Pons (tissue), 1 donor: Measurements from ENCODE around the gene FAM72D.
"Not testable (repeated sequence)": the region's sequence is repeated elsewhere in the genome, so short reads cannot be mapped to it uniquely, and the experiment has no call there.

Experiments used
- DNase-seq: peaks from one replicate; pipeline ENCODE4 v3.0.0-alpha.2; 2016; ENCODE audit warnings: low spot score

The FAM72D gene

DNA sequence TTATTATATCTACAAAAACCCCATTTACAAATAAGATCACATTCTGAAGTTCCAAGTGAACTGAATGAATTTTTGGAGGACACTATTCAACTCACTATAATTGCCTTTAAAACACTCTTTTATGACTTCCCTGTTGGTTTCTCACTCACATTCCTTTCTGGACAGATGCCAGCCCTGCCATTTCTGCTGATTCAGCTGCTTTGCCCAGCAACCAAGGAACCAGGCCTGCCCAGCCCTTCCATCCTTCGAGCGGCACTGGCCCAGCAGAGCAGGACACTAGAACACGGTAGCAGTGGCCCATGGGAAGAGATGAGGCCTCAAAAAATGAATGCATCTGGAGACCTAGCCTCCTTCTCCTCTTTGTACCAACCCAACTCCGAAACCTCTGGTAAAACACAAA is 50.5 kb downstream of the FAM72D start:
- not testable (repeated sequence) for DNase-seq

DNA sequence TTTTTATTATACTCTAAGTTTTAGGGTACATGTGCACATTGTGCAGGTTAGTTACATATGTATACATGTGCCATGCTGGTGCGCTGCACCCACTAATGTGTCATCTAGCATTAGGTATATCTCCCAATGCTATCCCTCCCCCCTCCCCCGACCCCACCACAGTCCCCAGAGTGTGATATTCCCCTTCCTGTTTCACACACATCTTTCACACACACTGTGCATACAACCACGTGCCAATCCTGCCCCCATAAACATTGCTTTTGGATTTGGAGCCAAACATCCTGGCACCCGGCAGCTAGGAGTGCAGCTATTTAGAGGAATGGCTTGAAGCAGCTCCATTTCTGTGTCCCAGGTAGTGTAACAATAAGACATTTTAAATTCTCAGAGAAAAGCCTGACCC is 51.4 kb downstream of the FAM72D start:
- not testable (repeated sequence) for DNase-seq

DNA sequence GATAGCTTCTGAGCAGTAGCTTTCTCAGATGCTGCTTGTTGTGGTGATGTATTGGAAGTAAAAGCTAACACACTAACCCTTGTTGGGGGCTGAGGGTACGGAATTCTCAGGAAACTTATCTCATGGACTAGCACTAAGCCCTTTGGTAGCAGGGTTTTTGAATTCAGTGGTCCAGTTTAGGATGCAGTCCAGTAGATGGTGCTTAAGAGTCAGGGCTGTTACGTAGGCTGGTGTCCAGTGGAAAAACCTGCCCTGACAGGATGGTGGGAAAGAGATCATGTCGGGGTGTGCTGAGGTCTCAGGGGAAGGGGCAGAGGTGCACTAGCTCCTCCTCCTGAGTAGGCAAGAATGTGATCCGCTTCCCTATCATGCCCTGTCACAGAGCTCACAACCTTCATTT is 59.6 kb downstream of the FAM72D start:
- DNase-seq: not testable (repeated sequence)

DNA sequence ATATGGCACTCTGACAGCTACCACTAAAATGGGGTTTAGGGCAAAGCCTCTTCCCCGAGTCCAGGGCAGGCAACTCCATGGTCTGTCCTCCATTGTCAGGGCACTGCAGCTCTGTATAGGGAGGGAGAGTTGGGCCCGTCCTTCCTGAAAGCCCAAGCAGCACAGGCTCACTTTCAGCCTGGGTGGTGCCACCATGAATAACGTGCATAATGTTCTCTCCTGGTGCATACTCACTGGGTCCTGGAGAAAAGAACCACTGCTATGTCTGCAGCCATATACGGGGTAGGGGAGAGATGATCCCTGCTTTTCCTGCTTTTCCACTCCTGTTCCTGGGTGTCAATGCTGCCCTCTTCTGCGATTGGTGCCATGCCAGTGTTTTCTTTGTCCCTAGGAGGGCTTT is 60.1 kb downstream of the FAM72D start:
- not testable (repeated sequence) for DNase-seq

DNA sequence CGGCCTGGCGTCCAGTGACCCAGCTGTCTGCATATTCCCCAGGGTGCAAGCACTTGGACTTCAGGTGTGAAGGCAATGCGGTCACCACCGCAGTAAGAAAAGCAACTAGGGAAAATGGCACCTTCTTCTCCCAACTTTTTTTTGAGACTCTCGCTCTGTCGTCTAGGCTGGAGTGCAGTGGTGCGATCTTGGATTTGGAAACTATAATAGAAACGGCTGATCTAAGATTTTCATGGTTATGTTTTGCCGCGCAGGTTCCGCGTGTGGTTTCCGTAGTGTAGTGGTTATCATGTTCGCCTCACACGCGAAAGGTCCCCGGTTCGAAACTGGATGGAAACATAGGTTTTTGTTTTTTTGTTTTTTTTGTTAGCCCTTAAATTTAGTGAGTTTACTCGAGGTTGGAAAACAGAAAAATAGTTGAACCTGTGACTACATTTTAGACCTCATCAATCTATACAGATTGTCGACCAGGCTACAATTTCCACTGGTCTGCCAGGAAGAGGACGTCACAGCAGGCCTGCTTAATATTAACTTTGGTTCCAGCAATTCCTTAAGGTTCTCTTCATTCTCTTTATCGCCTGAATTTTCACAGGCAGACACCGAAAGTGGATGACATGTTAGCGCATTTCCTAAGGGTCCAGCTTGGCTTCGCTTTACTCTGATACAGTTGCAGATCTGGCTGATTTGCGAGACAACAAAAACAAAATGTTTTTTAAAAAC is 61.3 kb downstream of the FAM72D start:
- DNase-seq: peak; percentile 6

DNA sequence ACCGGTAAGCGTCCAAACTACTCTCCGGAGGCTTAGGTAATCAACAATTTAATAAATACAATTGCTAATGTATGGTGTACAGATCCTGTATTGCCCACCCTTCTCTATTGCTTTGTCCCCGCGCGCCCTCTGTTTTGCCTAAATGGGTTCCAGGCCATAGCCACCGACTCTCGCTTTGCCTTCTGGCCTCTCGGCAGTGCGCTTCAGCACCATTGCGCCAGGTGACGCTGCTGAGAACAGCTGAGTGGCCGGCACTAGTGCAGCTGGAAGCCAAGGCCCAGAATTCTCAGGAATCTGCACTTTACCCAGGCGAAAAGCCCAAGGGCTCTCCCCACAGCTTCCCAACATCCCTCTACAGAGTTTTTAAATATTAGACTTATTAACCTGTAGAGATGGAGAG is 61.9 kb downstream of the FAM72D start:
- not testable (repeated sequence) for DNase-seq

DNA sequence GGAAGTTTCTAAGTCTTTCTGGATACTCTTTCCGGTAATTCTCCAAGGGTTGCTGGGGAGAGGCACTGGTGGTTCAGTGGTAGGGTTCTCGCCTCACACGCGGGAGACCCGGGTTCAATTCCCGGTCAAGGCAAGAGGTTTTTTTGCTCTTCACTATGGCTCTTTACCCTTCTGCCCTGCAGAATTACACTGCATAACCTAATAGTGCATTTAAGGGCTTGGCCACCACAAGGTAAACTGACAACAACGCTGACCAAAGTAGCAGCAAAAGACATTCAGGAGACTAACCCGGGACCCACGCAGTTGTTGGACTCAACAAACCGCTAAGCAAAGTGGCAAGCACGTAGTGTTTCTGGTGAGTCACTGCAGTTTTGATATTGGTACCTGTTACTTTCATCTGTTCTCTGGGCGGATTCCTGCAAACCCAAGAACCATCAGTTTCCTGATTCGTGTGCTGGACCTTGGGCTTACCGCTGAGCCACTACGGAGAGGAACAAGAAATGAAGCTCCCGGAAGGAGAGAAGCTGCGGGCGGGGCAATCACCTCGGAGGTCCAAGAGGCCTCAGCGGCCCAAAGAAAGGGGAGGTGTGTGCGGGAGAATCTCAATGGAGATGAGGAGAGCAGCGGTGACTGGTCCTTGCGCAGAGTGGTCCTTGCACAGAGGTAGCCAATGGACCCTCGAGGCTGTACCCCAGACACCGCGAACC is 65.4 kb downstream of the FAM72D start:
- DNase-seq: not testable (repeated sequence)
